Mesendoderm (in vitro differentiated cells): ENCODE measurements around the gene APBA2.
A peak's percentile ranks its signal among the peaks of the same experiment; 100 is the strongest.

ENCODE experiments used
- DNase-seq: peaks from one replicate; pipeline ENCODE4 v3.0.0; 2013
- H2AK5ac ChIP-seq: 2 replicates; pipeline ENCODE4 v1.6.1; 2013; ENCODE audit warnings: low read length, inconsistent platforms
- H2BK120ac ChIP-seq: 2 replicates; pipeline ENCODE4 v1.6.1; 2013; ENCODE audit warnings: low read depth, mild to moderate bottlenecking, low read length, moderate library complexity, mixed read lengths
- H2BK15ac ChIP-seq: replicated peaks from 2 replicates; pipeline ENCODE4 v1.6.1; 2013; ENCODE audit warnings: low read depth, mild to moderate bottlenecking, moderate library complexity
- H2BK5ac ChIP-seq: 2 replicates; pipeline ENCODE4 v1.6.1; 2013; ENCODE audit warnings: low read length, inconsistent platforms
- H3K18ac ChIP-seq: 2 replicates; pipeline ENCODE4 v1.6.1; 2013; ENCODE audit warnings: mild to moderate bottlenecking, low read length, mixed read lengths
- H3K23ac ChIP-seq: one replicate; pipeline ENCODE4 v1.6.1; 2013; ENCODE audit warnings: low read length
- H3K27ac ChIP-seq: 2 replicates; pipeline ENCODE4 v1.5.1; 2013; ENCODE audit warnings: low read depth, mild to moderate bottlenecking, inconsistent platforms, low read length, moderate library complexity
- H3K27me3 ChIP-seq: 2 replicates; pipeline ENCODE4 v1.6.1; 2013; ENCODE audit warnings: low read length, control low read depth, mild to moderate bottlenecking, inconsistent platforms; ENCODE audit not compliant: insufficient read depth, poor library complexity
- H3K36me3 ChIP-seq: 2 replicates; pipeline ENCODE4 v1.6.1; 2013; ENCODE audit warnings: low read length, inconsistent platforms; ENCODE audit not compliant: control insufficient read depth, insufficient read depth
- H3K4ac ChIP-seq: one replicate; pipeline ENCODE4 v1.6.1; 2013; ENCODE audit warnings: low read depth, mild to moderate bottlenecking, low read length, moderate library complexity
- H3K4me1 ChIP-seq: 2 replicates; pipeline ENCODE4 v1.6.1; 2013; ENCODE audit warnings: low read depth, low read length, inconsistent platforms; ENCODE audit not compliant: control insufficient read depth
- H3K4me2 ChIP-seq: 2 replicates; pipeline ENCODE4 v1.6.1; 2013; ENCODE audit warnings: low read length
- H3K4me3 ChIP-seq: 2 replicates; pipeline ENCODE4 v1.5.1; 2013; ENCODE audit warnings: mild to moderate bottlenecking, low read length
- H3K56ac ChIP-seq: one replicate; pipeline ENCODE4 v1.6.1; 2013; ENCODE audit warnings: low read length
- H3K79me1 ChIP-seq: 2 replicates; pipeline ENCODE4 v1.6.1; 2013; ENCODE audit warnings: low read length, inconsistent platforms
- H3K79me2 ChIP-seq: 2 replicates; pipeline ENCODE4 v1.6.1; 2013; ENCODE audit warnings: mild to moderate bottlenecking, low read length; ENCODE audit not compliant: control insufficient read depth, insufficient read depth
- H3K9ac ChIP-seq: 2 replicates; pipeline ENCODE4 v1.6.1; 2013; ENCODE audit warnings: low read length, inconsistent platforms
- H4K5ac ChIP-seq: one replicate; pipeline ENCODE4 v1.6.1; 2013; ENCODE audit warnings: low read length
- H4K8ac ChIP-seq: one replicate; pipeline ENCODE4 v1.6.1; 2013; ENCODE audit warnings: low read depth, mild to moderate bottlenecking, control low read depth, low read length, moderate library complexity
- WGBS: extraction: QIAGEN DNeasy Blood & Tissue Kit; methylation state at CpG from one replicate; pipeline ENCODE4 v1.1.7; 2013; ENCODE audit warnings: low lambda C conversion rate, missing lambda C conversion rate; ENCODE audit not compliant: insufficient coverage; ENCODE audit errors: extremely low coverage; 5-methylcytosine and 5-hydroxymethylcytosine counted together

APBA2 gene

DNA sequence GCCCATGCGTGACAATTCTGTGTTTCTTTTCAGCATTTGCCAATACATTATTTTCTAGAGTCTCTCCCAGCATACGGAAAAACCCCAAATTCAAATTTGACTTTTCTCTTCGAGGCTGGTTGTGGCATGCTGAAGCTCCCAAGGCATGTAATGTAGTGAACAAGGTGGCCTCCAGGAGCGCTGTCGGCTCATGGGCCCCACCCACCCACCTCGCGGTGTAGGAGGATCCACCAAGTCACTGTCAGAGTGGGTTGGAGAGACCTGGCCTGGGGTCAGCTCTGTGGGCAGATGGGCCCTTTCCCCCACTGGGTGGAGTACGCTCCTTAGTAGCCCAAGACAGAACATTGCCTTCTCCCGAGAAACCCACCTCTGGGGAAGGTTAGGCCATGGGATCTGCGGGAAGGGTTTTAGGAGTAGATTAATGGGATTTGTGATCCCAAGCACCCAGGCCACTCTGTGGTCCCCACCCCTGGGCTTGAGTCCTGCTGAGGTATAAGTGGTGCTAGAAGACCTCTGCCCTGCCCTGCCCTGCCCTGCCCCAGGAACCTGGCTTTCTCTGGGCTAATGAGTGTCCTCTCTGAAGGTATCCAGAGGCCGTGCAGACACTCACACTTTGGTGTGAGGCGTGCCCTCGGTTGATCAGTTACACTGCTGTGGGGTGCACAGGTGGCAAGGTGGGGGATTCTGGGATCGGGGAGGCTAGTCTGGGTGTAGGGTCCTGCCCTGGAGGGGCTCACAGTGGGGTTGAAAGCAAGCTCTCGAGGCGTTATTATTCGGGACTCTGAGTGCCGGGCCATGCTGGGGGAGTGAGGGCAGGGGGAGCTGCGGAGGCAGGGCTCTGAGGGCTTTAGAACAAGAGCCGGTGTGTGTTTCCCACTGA is 97.9 kb downstream of the APBA2 start:
- Histone ChIP-seq H3K4ac (no peak overlapping the region), H4K8ac (no peak overlapping the region), H3K23ac (no peak overlapping the region), H3K56ac (no peak overlapping the region), H3K27me3 (no peaks in the 10 kb centered on the region), H3K9ac (no peak overlapping the region), H3K4me1 (no peaks in the 10 kb centered on the region), H4K5ac (no peak overlapping the region), H3K79me1 (no peaks in the 10 kb centered on the region), H3K79me2 (no peaks in the 10 kb centered on the region), H2BK120ac (no peak overlapping the region), H3K4me2 (no peak overlapping the region), H3K4me3 (no peak overlapping the region), H2AK5ac (no peak overlapping the region), H3K36me3 (no peaks in the 10 kb centered on the region), H3K18ac (no peak overlapping the region), H3K27ac (no peak overlapping the region), H2BK15ac (no peak overlapping the region), H2BK5ac (no peak overlapping the region)
- peak; percentile 47 for DNase-seq
- WGBS = no CpG with 5 or more reads among the region's 20 CpGs

DNA sequence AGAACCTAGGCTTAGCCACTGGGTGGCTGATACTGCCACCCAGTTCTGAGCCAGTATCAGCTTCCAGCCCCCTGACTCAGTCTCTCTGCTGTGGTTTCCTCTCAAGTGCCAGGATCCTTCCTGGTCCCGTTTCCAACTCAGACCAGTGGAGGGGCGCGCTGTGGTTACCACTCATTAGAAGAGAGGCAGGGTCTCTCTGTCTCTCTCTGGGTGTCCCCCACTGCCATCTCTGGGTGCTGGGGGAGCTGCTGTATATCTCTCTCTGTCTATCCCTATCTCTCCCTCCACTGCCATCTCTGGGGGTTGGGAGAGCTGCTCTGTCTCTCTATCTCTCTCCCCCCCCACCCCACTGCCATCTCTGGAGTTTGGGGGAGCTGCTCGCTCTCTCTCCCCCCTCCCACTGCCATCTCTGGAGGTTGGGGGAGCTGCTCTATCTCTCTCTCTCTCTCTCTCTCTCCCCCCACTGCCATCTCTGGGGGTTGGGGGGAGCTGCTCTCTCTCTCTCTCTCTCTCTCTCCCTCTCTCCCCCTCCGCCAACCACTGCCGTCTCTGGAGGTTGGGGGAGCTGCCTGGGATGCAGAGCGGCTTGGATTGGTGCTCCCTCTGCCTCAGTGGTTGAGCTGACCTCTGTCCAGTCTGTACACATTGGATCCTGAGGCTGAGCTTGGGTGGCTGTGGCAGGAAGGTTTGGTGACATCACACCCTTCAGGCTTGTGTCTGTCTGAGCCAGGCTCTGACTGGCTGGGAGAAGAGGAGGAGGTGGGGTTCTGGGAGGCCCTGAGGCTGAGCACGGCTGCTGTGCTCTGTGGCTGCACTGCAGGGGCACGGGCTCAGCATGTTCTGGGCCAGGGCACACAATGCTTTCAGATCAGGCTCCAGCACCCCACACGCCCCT is 98.9 kb downstream of the APBA2 start:
- H2BK5ac ChIP-seq = no peak overlapping the region
- H3K4ac ChIP-seq = no peak overlapping the region
- no peak overlapping the region for H2AK5ac ChIP-seq
- H3K4me1 ChIP-seq = no peaks in the 10 kb centered on the region
- H3K27ac ChIP-seq = no peak overlapping the region
- no peak overlapping the region for H4K8ac ChIP-seq
- no peak overlapping the region for H3K9ac ChIP-seq
- H3K18ac ChIP-seq = no peak overlapping the region
- no peak overlapping the region for H3K23ac ChIP-seq
- DNase-seq = peak; percentile 65
- H3K56ac ChIP-seq = no peak overlapping the region
- H3K36me3 ChIP-seq = no peaks in the 10 kb centered on the region
- H3K27me3 ChIP-seq = no peaks in the 10 kb centered on the region
- WGBS = no CpG with 5 or more reads among the region's 10 CpGs
- H3K4me3 ChIP-seq = no peak overlapping the region
- no peaks in the 10 kb centered on the region for H3K79me1 ChIP-seq
- H3K79me2 ChIP-seq = no peaks in the 10 kb centered on the region
- H3K4me2 ChIP-seq = no peak overlapping the region
- H4K5ac ChIP-seq = no peak overlapping the region
- no peak overlapping the region for H2BK120ac ChIP-seq
- no peak overlapping the region for H2BK15ac ChIP-seq

- Histone ChIP-seq H3K4ac (no peak overlapping the region), H2BK120ac (no peak overlapping the region), H3K79me1 (no peaks in the 10 kb centered on the region), H3K36me3 (no peaks in the 10 kb centered on the region), H3K4me2 (no peak overlapping the region), H3K23ac (no peak overlapping the region), H2BK15ac (no peak overlapping the region), H3K27ac (no peak overlapping the region), H4K8ac (no peak overlapping the region), H2BK5ac (no peak overlapping the region), H3K4me3 (no peak overlapping the region), H3K27me3 (no peaks in the 10 kb centered on the region), H3K56ac (no peak overlapping the region), H3K9ac (no peak overlapping the region), H3K79me2 (no peaks in the 10 kb centered on the region), H2AK5ac (no peak overlapping the region), H3K4me1 (no peaks in the 10 kb centered on the region), H4K5ac (no peak overlapping the region), H3K18ac (no peak overlapping the region)
- WGBS = no CpG with 5 or more reads among the region's 6 CpGs
- DNase-seq = no peak
These were observed 99.5 kb downstream of the APBA2 start for GRCh38 chr15:28985316-28985645.

GRCh38 chr15:28985691-28986090 is 99.9 kb downstream of the APBA2 start:
- Histone ChIP-seq H3K79me2 (no peaks in the 10 kb centered on the region), H3K4ac (no peak overlapping the region), H2BK120ac (no peak overlapping the region), H3K4me3 (no peak overlapping the region), H4K5ac (no peak overlapping the region), H2BK15ac (no peak overlapping the region), H3K27me3 (no peaks in the 10 kb centered on the region), H3K79me1 (no peaks in the 10 kb centered on the region), H4K8ac (no peak overlapping the region), H2AK5ac (no peak overlapping the region), H2BK5ac (no peak overlapping the region), H3K4me2 (no peak overlapping the region), H3K18ac (no peak overlapping the region), H3K23ac (no peak overlapping the region), H3K56ac (no peak overlapping the region), H3K27ac (no peak overlapping the region), H3K4me1 (no peaks in the 10 kb centered on the region), H3K9ac (no peak overlapping the region), H3K36me3 (no peaks in the 10 kb centered on the region)
- WGBS = no CpG with 5 or more reads among the region's 8 CpGs
- DNase-seq = no peak

DNA sequence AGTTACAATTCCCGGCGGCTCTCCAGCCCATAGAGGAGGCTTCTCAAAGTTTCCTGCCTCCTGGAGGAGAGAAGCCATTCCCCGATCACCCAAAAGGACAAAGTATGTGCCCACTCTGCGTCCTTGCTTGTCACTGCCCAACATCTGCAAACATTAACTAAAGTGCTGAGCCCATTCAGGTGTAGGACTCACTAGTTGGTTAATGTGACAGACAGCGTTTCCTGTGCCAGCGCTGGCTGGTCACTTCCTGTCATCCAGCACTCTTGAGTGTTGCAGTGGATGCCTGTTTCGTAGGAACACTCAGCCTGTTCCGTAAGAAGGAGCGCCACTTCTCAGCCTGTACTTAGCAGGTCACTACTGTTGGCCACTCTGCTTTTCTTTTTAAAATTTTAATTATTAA is 100.3 kb downstream of the APBA2 start:
- no peak overlapping the region for H2BK5ac ChIP-seq
- WGBS = no CpG with 5 or more reads among the region's 9 CpGs
- no peak overlapping the region for H3K4ac ChIP-seq
- H3K79me2 ChIP-seq = no peaks in the 10 kb centered on the region
- H2BK15ac ChIP-seq = no peak overlapping the region
- H3K4me1 ChIP-seq = no peaks in the 10 kb centered on the region
- no peak overlapping the region for H3K18ac ChIP-seq
- H4K5ac ChIP-seq = no peak overlapping the region
- H3K79me1 ChIP-seq = no peaks in the 10 kb centered on the region
- H2AK5ac ChIP-seq = no peak overlapping the region
- no peaks in the 10 kb centered on the region for H3K36me3 ChIP-seq
- no peak overlapping the region for H3K27ac ChIP-seq
- DNase-seq = no peak
- H2BK120ac ChIP-seq = no peak overlapping the region
- no peak overlapping the region for H3K4me3 ChIP-seq
- H4K8ac ChIP-seq = no peak overlapping the region
- H3K9ac ChIP-seq = no peak overlapping the region
- no peak overlapping the region for H3K56ac ChIP-seq
- H3K27me3 ChIP-seq = no peaks in the 10 kb centered on the region
- no peak overlapping the region for H3K4me2 ChIP-seq
- no peak overlapping the region for H3K23ac ChIP-seq
